ENCODE results near the gene VANGL1.

Gene VANGL1

DNA sequence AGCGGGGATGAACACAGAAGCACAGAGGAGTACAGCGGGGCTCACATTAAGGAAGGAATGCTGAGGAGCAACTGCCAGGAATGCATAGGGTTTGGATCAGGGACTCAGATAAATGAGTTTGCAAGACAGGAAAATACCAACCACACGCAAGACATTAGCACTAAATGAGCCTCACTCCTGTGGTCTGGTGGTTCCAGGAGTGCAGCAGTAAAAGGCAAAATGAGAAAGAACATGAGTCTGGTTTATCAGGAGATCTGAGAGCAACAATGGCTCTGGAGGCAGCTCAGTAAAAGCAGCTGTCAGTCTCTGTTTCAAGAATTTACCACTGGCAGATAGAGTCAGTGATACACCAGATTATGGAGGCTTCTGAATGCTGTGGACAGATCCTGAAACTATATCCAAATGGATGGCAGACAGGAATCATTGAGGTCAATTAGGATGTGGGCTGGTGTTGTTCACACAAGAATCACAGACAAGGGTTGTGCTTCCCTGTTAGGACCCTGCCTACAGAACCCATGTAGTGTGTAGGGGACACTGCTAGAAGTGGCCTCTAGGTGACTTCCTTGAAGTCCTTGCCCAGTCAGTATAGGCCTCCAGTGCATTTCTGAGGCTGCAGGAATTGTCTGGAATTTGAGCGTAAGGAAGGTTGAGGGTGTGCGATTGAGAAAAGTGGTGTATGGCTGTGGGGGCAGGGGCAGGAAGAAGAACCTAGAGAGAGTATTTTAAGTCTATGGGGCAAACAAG is 76.4 kb downstream of the VANGL1 start:
- DNase-seq (ENCODE audit: low read depth in 1 of 2, low spot score in 1 of 2) = no peak
- Histone ChIP-seq H3K27ac (replicated peaks) (no peak overlapping the region), H3K4me3 (replicated peaks; ENCODE audit: insufficient read depth, low read length) (no peak overlapping the region), H3K27me3 (ENCODE audit: insufficient read depth, poor library complexity, severe bottlenecking) (peaks cover 2% of the 10 kb centered on the region)
- no peak for TF ChIP-seq SPI1 (IDR thresholded peaks at IDR 0.05; ENCODE audit: borderline replicate concordance, low read depth)
- no peak for TF ChIP-seq POLR2AphosphoS5 (IDR thresholded peaks at IDR 0.05; ENCODE audit: low read depth)
- TF ChIP-seq, protein P1, sequence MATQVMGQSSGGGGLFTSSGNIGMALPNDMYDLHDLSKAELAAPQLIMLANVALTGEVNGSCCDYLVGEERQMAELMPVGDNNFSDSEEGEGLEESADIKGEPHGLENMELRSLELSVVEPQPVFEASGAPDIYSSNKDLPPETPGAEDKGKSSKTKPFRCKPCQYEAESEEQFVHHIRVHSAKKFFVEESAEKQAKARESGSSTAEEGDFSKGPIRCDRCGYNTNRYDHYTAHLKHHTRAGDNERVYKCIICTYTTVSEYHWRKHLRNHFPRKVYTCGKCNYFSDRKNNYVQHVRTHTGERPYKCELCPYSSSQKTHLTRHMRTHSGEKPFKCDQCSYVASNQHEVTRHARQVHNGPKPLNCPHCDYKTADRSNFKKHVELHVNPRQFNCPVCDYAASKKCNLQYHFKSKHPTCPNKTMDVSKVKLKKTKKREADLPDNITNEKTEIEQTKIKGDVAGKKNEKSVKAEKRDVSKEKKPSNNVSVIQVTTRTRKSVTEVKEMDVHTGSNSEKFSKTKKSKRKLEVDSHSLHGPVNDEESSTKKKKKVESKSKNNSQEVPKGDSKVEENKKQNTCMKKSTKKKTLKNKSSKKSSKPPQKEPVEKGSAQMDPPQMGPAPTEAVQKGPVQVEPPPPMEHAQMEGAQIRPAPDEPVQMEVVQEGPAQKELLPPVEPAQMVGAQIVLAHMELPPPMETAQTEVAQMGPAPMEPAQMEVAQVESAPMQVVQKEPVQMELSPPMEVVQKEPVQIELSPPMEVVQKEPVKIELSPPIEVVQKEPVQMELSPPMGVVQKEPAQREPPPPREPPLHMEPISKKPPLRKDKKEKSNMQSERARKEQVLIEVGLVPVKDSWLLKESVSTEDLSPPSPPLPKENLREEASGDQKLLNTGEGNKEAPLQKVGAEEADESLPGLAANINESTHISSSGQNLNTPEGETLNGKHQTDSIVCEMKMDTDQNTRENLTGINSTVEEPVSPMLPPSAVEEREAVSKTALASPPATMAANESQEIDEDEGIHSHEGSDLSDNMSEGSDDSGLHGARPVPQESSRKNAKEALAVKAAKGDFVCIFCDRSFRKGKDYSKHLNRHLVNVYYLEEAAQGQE (IDR thresholded peaks at IDR 0.05; ENCODE audit: insufficient replicate concordance, low read depth) = no peak
- no peak for TF ChIP-seq GABPA (IDR thresholded peaks at IDR 0.05; ENCODE audit: low read depth)
- TF ChIP-seq, protein P2, sequence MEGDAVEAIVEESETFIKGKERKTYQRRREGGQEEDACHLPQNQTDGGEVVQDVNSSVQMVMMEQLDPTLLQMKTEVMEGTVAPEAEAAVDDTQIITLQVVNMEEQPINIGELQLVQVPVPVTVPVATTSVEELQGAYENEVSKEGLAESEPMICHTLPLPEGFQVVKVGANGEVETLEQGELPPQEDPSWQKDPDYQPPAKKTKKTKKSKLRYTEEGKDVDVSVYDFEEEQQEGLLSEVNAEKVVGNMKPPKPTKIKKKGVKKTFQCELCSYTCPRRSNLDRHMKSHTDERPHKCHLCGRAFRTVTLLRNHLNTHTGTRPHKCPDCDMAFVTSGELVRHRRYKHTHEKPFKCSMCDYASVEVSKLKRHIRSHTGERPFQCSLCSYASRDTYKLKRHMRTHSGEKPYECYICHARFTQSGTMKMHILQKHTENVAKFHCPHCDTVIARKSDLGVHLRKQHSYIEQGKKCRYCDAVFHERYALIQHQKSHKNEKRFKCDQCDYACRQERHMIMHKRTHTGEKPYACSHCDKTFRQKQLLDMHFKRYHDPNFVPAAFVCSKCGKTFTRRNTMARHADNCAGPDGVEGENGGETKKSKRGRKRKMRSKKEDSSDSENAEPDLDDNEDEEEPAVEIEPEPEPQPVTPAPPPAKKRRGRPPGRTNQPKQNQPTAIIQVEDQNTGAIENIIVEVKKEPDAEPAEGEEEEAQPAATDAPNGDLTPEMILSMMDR (IDR thresholded peaks at IDR 0.05; ENCODE audit: insufficient read depth, low read length) = no peak

DNA sequence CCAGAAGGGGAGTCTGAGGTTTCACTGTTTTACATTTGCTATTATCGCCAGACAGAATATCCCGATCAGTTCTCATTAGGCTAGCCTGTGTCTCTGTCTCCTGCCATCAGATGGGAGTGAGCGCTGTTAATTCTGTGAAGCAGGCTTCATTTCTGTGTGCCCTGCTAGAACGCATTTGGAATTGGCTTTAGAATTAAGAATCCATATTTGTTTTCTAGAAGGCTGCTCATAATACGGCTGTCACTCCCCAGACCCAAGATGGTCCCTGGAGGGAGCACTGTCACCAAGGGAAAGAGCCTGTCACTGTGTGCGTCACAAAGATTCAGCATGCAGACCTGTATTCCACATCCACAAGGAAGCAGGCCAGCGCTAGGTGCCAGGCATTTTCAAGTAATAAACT is 77.5 kb downstream of the VANGL1 start:
- TF ChIP-seq, protein P2 (IDR thresholded peaks at IDR 0.05; ENCODE audit: insufficient read depth, low read length) = no peak
- TF ChIP-seq POLR2AphosphoS5 (IDR thresholded peaks at IDR 0.05; ENCODE audit: low read depth) (no peak), SPI1 (IDR thresholded peaks at IDR 0.05; ENCODE audit: borderline replicate concordance, low read depth) (no peak), GABPA (IDR thresholded peaks at IDR 0.05; ENCODE audit: low read depth) (no peak)
- TF ChIP-seq, protein P1 (IDR thresholded peaks at IDR 0.05; ENCODE audit: insufficient replicate concordance, low read depth) = no peak
- no peak for DNase-seq (ENCODE audit: low read depth in 1 of 2, low spot score in 1 of 2)
- H3K27ac ChIP-seq (replicated peaks) = no peak overlapping the region

DNA sequence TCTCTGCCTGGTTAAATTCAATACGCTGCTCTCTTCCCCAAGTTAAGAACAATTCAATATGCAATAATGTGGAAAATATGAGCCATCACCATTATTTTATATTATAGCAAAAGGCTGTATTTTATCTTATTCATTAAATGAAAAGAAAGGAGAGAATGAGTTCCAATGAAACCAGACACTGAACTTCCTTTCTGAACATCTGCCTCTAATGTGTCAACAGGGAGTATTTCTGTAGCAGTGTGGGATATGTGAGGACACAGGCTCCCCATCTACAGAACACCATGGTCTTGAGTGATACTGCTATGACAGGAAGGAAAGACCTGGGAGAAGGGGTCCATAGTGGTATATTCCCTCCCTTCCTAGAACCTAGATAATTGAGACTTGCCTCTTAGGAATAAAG is 80.5 kb downstream of the VANGL1 start:
- TF ChIP-seq, protein P1 (IDR thresholded peaks at IDR 0.05; ENCODE audit: insufficient replicate concordance, low read depth) = no peak
- TF ChIP-seq GABPA (IDR thresholded peaks at IDR 0.05; ENCODE audit: low read depth) (no peak), SPI1 (IDR thresholded peaks at IDR 0.05; ENCODE audit: borderline replicate concordance, low read depth) (no peak), POLR2AphosphoS5 (IDR thresholded peaks at IDR 0.05; ENCODE audit: low read depth) (no peak)
- TF ChIP-seq, protein P2 (IDR thresholded peaks at IDR 0.05; ENCODE audit: insufficient read depth, low read length) = no peak
- Histone ChIP-seq H3K27me3 (ENCODE audit: insufficient read depth, poor library complexity, severe bottlenecking) (no peaks in the 10 kb centered on the region), H3K4me3 (replicated peaks; ENCODE audit: insufficient read depth, low read length) (no peak overlapping the region), H3K27ac (replicated peaks) (no peak overlapping the region)
- DNase-seq (ENCODE audit: low read depth in 1 of 2, low spot score in 1 of 2) = no peak

More for the DNA sequence above, 77.5 kb downstream of the VANGL1 start:
- Histone ChIP-seq H3K4me3 (replicated peaks; ENCODE audit: insufficient read depth, low read length) (no peak overlapping the region), H3K27me3 (ENCODE audit: insufficient read depth, poor library complexity, severe bottlenecking) (peaks cover 2% of the 10 kb centered on the region)
